Fibroblast of lung (primary cell): ENCODE measurements around the gene EFHB.

ENCODE experiments used
- CTCF ChIP-seq, 2 donors: IDR thresholded peaks in 1 of 2; conservative IDR thresholded peaks in 1 of 2; 1 replicate in 1 of 2; 2 replicates in 1 of 2; pipeline ENCODE4 v1.5.1; 2011 to 2012; ENCODE audit warnings: low read length in 2 of 2, control low read depth in 1 of 2, inconsistent platforms in 1 of 2, low read depth in 1 of 2, mild to moderate bottlenecking in 1 of 2
- EZH2 ChIP-seq: IDR thresholded peaks from 2 replicates; pipeline ENCODE4 v1.5.1; 2012; ENCODE audit warnings: low read length, control low read depth, mild to moderate bottlenecking; ENCODE audit errors: missing control alignments

- no peak for TF ChIP-seq CTCF (conservative IDR thresholded peaks at IDR 0.05 in 1 of 2, IDR thresholded peaks at IDR 0.05 in 1 of 2; ENCODE audit: low read depth in 1 of 2, low read length in 2 of 2)
- TF ChIP-seq EZH2 = no peak
These were observed 32.7 kb downstream of the EFHB start for GRCh38 chr3:19901337-19901736.
